DMS 273 treated with DMSO at 0.1 percent for 48 hours (cell line): Measurements from ENCODE around the gene ARSB.

Source experiments
- DNase-seq: peaks from one replicate; lab custom pipeline; 2025; lab: John Stamatoyannopoulos, UW

Gene ARSB

GRCh38 chr5:78985116-78985724 lies at the start of gene ARSB:
ARSB (minus strand) TSS chr5:78985310; CDS start chr5:78985248, 62 bp downstream.
- DNase-seq, result no peak

GRCh38 chr5:79032782-79033181 lies 47.7 kb upstream of the ARSB start:
- DNase-seq, result no peak

DNA sequence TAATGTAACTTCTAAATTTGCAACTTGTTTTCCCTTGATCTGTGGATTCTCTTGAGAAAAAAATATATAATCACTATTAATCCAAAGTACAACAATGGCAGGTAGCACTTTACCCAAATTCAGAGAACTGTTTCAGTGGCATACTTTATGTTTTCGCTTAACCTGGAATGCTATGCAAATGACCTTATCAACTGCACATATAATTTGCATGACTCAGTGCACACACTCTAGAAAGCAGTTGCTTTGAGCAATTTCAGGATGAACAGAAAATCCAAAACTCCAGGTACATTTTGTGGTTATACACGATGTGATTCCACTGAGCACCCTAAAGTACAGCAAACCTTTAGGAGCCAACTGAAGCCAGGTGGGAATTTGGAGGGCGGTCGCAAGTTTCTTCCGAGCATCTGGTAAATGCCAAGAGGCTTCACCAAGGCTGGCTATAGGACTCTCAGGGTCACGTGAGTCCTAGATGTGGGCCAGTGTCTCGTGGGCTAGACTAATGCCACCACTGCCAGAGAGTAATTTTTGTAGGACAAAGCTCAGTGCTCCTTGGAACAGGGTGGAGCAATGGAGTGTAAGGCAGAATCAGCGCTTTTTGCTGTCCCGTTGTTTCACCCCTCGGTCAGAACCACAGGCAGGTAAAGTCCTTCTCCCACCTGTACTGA lies 47.1 kb upstream of the ARSB start:
- DNase-seq, result no peak

- no peak for DNase-seq
Observed at GRCh38 chr5:79031485-79031867, 46.4 kb upstream of the ARSB start.

GRCh38 chr5:79030663-79031484 lies 45.8 kb upstream of the ARSB start:
- DNase-seq, result no peak

- DNase-seq, result peak; percentile 49
Observed at GRCh38 chr5:79025054-79025472, 40.0 kb upstream of the ARSB start.

GRCh38 chr5:79023947-79024346 lies 38.8 kb upstream of the ARSB start:
- DNase-seq, result no peak

DNA sequence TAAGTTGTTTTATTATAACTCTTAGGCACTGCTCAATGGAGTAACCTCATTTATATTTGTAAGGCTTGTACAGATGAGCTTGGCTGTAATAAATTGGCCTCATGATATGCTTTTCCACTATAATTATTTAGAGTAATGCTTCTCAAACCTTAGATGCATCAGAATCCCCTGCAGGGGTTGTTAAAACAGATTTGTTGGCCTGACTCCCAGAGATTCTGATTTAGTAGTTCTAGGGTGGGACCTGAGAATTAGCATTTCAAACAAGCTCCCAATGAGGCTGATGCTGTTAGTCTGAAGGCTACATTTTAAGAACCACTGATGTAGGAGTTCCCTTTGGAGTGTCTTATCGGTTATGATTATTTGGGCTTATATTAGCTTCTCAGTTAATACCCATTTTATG lies 38.2 kb upstream of the ARSB start:
- DNase-seq, result peak; percentile 31

GRCh38 chr5:79022771-79023170 lies 37.7 kb upstream of the ARSB start:
- DNase-seq, result peak; percentile 56

- DNase-seq, result no peak
Observed at GRCh38 chr5:79021753-79022152, 36.6 kb upstream of the ARSB start.

- DNase-seq, result peak; percentile 77
Observed at GRCh38 chr5:79020861-79021561, 35.9 kb upstream of the ARSB start.

DNA sequence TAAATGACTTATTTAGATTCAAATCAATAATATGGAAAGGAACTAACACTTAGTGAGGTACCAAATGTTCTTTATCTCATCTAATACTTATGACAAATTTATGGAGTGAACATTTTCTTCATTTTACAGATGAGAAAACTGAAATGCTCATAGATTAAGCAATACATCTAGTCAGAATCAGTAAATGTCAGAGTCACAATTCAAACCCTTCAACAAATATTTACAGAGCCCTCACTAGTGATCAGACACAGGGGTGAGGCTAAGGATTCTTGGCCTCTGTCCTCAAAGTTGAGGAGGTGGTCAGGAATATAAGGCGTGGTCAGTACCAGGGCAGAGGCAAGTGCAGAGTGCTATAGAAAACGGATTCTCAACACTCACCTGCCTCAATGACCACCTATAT lies 29.5 kb upstream of the ARSB start:
- DNase-seq, result no peak

DNA sequence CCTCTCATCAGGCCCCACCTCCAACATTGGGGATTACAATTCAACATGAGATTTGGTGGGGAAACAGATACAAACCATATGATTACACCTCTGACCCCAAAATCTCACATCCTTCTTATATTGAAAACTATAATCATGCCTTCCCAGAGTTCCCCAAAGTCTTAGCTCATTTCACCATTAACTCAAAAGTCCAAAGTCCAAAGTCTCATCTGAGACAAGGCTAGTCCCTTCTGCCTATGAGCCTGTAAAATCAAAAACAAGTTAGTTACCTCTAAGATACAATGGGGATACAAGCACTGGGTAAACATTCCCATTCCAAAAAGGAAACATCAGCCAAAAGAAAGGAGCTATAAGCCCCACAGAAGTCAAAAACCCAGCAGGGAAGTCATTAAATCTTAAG lies 26.8 kb upstream of the ARSB start:
- DNase-seq, result no peak

GRCh38 chr5:79011219-79011836 lies 26.2 kb upstream of the ARSB start:
- DNase-seq, result no peak

GRCh38 chr5:79008362-79008761 lies 23.3 kb upstream of the ARSB start:
- no peak for DNase-seq

- DNase-seq, result no peak
Observed at GRCh38 chr5:79007872-79008271, 22.8 kb upstream of the ARSB start.

DNA sequence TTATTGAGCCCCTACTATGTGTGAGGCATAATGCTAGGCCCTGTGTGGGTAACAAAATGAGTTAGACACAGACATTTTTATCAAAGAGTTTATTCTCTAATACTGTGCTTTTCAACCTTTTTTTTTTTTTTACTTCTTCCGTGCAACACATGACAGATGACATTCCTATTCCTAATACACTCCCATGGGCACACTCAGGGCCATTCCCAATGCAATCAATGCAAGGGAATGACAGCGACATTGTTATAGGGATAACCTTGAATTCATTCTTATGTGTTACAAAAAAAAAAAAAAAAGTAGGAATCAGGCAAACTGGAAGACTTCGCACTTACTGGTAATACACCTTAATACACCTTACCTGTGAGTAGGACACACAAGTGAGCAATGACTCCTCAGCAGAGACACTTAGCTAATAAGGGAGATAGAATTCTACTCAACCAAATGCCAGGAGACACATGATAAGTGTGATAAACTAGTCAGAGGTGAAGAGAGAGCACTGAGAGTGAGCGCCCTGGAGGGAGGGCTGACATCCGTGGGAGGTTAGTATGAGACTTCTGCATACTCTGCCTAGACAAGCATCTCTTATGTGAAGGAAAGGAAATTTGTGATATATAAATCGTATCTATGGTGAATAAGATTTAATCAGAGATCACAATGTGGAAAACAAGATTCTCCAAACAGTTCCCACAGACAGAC lies 21.0 kb upstream of the ARSB start:
- no peak for DNase-seq

DNA sequence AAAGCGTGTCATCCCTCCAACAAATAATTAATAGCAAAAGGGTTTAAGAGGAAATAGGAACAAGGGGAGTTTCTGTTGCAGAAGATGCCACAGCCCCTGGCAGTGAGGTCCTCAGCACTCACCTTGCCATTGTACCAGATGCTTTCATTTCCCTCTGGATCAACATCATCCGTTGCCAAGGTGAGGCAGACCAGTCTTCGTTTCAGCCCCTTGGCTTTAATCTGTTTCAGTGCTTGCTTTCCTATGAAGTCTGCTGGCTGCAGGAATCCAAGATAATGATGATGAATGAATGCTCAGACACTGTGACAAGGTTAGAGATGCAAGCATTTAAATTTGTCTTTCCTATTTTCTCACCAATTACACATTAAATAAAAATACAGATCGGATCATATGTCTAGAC lies 20.0 kb upstream of the ARSB start:
- DNase-seq, result no peak

GRCh38 chr5:79002374-79002773 lies 17.3 kb upstream of the ARSB start:
- no peak for DNase-seq

DNA sequence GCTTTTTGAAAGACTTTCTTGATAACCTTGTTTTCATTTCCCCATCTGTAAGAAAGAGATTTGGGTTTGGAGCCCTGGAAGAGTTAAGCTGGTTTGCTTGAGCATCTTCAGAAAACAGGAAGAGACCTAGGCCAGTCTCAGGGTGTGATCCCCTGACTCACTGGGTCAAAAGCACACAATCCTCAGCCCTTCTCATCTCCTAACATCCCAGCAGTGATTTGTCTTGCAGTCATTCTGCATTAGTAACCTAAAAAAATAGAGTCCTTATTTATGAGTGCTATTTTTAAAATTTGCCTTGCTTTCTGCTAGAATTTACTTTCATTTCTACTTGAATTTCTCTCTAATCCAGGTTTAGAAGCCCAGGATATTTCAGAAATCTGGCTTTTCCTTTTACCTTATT lies 16.4 kb upstream of the ARSB start:
- no peak for DNase-seq

GRCh38 chr5:78997090-78997489 lies 12.0 kb upstream of the ARSB start:
- DNase-seq, result no peak
